SU-DHL-6 (cell line): Measurements from ENCODE around the gene ASB13.

Source experiments
- EZH2phosphoT487 ChIP-seq: fragments of 200-600 bp; sonication (generic), shearing (Covaris generic); conservative IDR thresholded peaks from 2 replicates; pipeline ENCODE4 v1.6.1; 2018; ENCODE audit warnings: mild to moderate bottlenecking, antibody characterized with exemption, low read length, moderate library complexity, mixed read lengths
- TF ChIP-seq, protein P1 (sequence below): fragments of 200-600 bp; sonication (generic); IDR thresholded peaks from one replicate; pipeline ENCODE4 v1.5.1; 2017; ENCODE audit warnings: antibody characterized with exemption, mild to moderate bottlenecking, low read length, moderate library complexity; ENCODE audit not compliant: insufficient read depth, poor library complexity, severe bottlenecking

DNA sequence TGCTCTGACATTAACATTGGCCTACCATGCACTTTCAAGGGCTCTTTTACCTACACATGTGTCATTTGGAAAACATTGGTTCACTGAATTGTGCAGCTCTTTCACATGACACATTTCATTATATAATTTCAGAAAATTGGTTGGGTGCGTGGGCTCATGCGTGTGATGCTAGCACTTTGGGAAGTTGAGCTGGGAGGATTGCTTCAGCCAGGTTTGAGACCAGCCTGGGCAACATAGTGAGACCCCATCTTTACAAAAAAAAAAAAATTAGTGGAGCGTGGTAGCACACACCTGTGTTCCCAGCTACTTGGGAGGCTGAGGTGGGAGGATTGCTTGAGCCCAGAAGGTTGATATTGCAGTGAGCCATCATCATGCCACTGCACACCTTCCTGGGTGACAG lies 22.2 kb upstream of the ASB13 start:
- TF ChIP-seq, protein P1, sequence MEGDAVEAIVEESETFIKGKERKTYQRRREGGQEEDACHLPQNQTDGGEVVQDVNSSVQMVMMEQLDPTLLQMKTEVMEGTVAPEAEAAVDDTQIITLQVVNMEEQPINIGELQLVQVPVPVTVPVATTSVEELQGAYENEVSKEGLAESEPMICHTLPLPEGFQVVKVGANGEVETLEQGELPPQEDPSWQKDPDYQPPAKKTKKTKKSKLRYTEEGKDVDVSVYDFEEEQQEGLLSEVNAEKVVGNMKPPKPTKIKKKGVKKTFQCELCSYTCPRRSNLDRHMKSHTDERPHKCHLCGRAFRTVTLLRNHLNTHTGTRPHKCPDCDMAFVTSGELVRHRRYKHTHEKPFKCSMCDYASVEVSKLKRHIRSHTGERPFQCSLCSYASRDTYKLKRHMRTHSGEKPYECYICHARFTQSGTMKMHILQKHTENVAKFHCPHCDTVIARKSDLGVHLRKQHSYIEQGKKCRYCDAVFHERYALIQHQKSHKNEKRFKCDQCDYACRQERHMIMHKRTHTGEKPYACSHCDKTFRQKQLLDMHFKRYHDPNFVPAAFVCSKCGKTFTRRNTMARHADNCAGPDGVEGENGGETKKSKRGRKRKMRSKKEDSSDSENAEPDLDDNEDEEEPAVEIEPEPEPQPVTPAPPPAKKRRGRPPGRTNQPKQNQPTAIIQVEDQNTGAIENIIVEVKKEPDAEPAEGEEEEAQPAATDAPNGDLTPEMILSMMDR = no peak
- no peak for TF ChIP-seq EZH2phosphoT487
